ENCODE results near the gene GMPR. TPM values are rescaled to one million over a fixed set of nuclear protein-coding genes. Genes with fewer than 3 reads are reported as not detected.

Gene GMPR
- total RNA-seq, 1 experiment from 2014 or later = 1.4 TPM

DNA sequence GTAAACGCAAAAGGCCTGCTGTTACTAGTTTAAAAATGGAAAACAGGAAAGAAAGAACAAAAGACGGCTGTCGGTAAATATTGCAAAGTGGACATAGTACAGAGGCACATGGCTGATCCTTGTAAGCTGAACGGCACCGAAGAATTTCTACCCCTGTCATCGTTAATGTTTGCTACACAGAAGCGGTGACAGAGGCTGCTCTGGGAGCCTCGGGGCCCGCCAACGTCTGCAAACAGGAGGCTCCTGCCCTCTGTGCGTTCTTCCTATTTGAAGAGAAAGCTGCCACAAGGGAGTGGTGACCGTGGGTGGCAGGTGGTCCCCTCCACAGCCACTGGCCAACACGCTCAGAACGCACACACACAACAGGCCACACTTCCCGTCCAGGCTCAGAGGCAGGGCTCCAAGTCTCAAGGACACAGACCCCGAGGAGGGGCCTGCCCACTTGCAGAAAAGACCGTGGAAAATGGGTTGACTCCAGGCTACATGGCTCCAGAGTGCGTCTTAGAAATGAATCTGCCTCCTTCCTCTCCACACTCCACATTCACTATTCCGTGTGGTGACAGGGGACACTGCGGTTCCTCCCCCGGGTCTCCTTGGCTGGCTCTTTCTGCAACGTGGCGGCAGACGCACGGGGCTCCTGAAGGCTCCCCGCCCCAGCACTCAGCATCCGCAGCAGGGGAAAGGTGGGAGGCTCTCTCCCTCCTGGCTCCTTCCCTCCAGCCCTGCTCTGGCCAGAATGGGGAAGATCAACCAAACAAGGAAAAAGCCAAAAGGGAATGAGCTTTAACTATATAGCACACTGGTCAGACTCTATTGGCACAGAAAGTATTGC lies 64.5 kb downstream of the GMPR start:
- Mint-ChIP-seq H3K9me3 (ENCODE audit: low read depth, unreplicated experiment) (no peaks in the 10 kb centered on the region), H3K4me3 (ENCODE audit: low read depth, unreplicated experiment) (no peak overlapping the region), H3K4me1 (ENCODE audit: low read depth, unreplicated experiment) (no peaks in the 10 kb centered on the region), H3K27me3 (ENCODE audit: unreplicated experiment) (no peaks in the 10 kb centered on the region), H3K36me3 (ENCODE audit: insufficient read depth, unreplicated experiment) (no peaks in the 10 kb centered on the region), H3K27ac (ENCODE audit: unreplicated experiment) (no peak overlapping the region)
- intact Hi-C loops (cut with micrococcal nuclease; ENCODE audit: unreplicated experiment) = no loop called here
- DNase-seq = no peak
- CTCF ChIA-PET = no interaction called here
- TF ChIP-seq, protein P1, sequence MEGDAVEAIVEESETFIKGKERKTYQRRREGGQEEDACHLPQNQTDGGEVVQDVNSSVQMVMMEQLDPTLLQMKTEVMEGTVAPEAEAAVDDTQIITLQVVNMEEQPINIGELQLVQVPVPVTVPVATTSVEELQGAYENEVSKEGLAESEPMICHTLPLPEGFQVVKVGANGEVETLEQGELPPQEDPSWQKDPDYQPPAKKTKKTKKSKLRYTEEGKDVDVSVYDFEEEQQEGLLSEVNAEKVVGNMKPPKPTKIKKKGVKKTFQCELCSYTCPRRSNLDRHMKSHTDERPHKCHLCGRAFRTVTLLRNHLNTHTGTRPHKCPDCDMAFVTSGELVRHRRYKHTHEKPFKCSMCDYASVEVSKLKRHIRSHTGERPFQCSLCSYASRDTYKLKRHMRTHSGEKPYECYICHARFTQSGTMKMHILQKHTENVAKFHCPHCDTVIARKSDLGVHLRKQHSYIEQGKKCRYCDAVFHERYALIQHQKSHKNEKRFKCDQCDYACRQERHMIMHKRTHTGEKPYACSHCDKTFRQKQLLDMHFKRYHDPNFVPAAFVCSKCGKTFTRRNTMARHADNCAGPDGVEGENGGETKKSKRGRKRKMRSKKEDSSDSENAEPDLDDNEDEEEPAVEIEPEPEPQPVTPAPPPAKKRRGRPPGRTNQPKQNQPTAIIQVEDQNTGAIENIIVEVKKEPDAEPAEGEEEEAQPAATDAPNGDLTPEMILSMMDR (IDR thresholded peaks at IDR 0.05; ENCODE audit: unreplicated experiment) = no peak
- no TSS peak for BruUV-seq (replicated peaks)

DNA sequence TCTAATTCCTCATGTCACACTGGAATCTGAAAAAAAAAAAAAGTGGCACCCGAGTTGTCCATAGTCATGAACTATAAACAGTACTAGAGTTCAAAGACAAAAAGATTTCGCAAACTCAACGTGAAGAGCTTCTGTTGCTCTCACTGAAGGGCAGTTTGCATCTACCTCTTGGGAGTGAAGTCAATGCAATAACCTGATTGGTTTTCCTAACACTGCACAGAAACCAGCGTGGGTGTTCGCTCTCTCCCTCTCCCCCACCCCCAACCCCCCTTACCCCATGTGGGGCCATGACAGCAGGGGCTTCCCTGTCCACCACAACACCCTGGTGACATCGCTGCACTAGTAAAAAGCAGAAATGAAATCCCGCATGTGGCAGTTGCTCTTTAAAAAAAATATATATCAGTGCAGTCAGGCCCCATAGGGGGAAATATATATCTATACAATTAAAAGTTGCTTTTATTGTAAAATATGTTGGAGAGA lies 66.9 kb downstream of the GMPR start:
- Mint-ChIP-seq H3K36me3 (ENCODE audit: insufficient read depth, unreplicated experiment) (no peaks in the 10 kb centered on the region), H3K4me3 (ENCODE audit: low read depth, unreplicated experiment) (no peak overlapping the region), H3K27ac (ENCODE audit: unreplicated experiment) (no peak overlapping the region), H3K4me1 (ENCODE audit: low read depth, unreplicated experiment) (no peaks in the 10 kb centered on the region), H3K9me3 (ENCODE audit: low read depth, unreplicated experiment) (no peaks in the 10 kb centered on the region), H3K27me3 (ENCODE audit: unreplicated experiment) (no peaks in the 10 kb centered on the region)
- DNase-seq = no peak
- CTCF ChIA-PET = no interaction called here
- intact Hi-C loops (cut with micrococcal nuclease; ENCODE audit: unreplicated experiment) = no loop called here
- no TSS peak for BruUV-seq (replicated peaks)
- TF ChIP-seq, protein P1 (IDR thresholded peaks at IDR 0.05; ENCODE audit: unreplicated experiment) = no peak

DNA sequence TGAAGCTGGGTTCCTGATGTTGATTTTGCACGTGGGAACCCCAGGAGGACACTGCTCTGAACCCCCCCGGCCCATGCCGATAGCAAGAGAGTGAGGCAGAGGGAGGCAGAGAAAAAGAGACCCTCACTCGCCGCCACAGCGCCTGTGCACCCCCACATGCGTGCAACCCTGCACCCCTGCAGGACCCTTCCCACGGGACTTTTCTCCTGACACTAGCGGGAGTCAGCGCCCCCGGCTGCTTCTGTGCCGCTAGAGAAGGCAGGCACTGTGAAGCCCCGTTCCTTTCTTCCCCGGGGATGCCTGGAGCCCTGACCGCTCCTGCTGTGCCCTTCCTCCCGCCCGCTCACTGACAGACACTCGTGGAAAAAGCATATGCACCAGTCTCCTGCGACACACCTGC lies 67.4 kb downstream of the GMPR start:
- Mint-ChIP-seq H3K9me3 (ENCODE audit: low read depth, unreplicated experiment) (no peaks in the 10 kb centered on the region), H3K4me1 (ENCODE audit: low read depth, unreplicated experiment) (no peaks in the 10 kb centered on the region), H3K36me3 (ENCODE audit: insufficient read depth, unreplicated experiment) (no peaks in the 10 kb centered on the region), H3K27me3 (ENCODE audit: unreplicated experiment) (no peaks in the 10 kb centered on the region), H3K27ac (ENCODE audit: unreplicated experiment) (no peak overlapping the region), H3K4me3 (ENCODE audit: low read depth, unreplicated experiment) (no peak overlapping the region)
- intact Hi-C loops (cut with micrococcal nuclease; ENCODE audit: unreplicated experiment) = no loop called here
- DNase-seq = no peak
- TF ChIP-seq, protein P1 (IDR thresholded peaks at IDR 0.05; ENCODE audit: unreplicated experiment) = no peak
- no TSS peak for BruUV-seq (replicated peaks)
- CTCF ChIA-PET = no interaction called here

DNA sequence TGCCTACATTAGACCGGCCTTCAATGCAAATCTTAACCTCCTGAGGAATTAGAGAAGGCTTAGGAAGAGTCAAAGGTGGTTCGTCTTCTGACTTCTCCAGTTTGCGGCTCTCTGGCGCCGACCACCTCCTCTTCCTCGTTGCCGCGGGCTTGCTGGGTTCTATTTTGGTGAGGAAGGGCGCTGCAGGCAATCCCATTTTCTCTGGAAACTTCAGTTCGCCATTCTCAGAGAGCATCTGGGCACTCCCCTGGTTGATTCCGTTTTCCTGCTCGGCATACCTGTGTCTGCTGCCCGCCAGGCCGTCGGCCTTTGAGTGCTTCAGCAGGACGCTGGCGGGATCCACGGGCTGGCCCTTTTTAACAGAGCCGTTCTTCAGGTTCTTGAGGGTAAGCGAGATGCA lies 67.9 kb downstream of the GMPR start:
- H3K9me3 Mint-ChIP-seq (ENCODE audit: low read depth, unreplicated experiment) = no peaks in the 10 kb centered on the region
- CTCF ChIA-PET = no interaction called here
- DNase-seq = no peak
- H3K27me3 Mint-ChIP-seq (ENCODE audit: unreplicated experiment) = no peaks in the 10 kb centered on the region
- H3K36me3 Mint-ChIP-seq (ENCODE audit: insufficient read depth, unreplicated experiment) = no peaks in the 10 kb centered on the region
- TF ChIP-seq, protein P1 (IDR thresholded peaks at IDR 0.05; ENCODE audit: unreplicated experiment) = no peak
- no peaks in the 10 kb centered on the region for H3K4me1 Mint-ChIP-seq (ENCODE audit: low read depth, unreplicated experiment)
- BruUV-seq (replicated peaks) = no TSS peak
- H3K4me3 Mint-ChIP-seq (ENCODE audit: low read depth, unreplicated experiment) = no peak overlapping the region
- H3K27ac Mint-ChIP-seq (ENCODE audit: unreplicated experiment) = no peak overlapping the region
- intact Hi-C loops (cut with micrococcal nuclease; ENCODE audit: unreplicated experiment) = no loop called here

Measured in Calu3 (cell line).